ENCODE measurements around the gene ETF1. TPM values are rescaled to one million over a fixed set of nuclear protein-coding genes. Genes with fewer than 3 reads are reported as not detected.

Gene ETF1
- total RNA-seq, 2 donors from 2014 or later = 67.6 to 115 TPM

DNA sequence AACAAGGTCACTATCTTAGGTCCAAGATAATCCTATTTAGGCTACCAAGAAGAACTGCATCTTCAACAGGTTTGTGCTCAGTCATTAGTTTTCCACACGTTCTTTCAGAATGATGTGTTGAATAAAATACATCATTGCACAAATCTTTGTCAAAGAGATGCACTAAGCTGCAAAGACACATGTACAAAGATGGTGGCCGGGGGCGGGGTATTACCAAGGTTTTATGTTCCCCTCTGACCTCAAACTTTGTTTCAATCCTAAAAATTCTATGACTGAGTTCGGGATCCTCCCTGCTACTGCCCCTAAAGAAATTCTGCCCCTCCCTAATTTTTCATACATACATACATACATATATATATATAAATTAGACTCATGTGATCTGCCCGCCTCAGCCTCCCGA is 17.9 kb upstream of the ETF1 start:
- no peak for ATAC-seq (ENCODE audit: insufficient number of reproducible peaks, low FRiP score, low read depth)
- H3K9me3 ChIP-seq = no peaks in the 10 kb centered on the region
- no peaks in the 10 kb centered on the region for H3K27me3 ChIP-seq (replicated peaks; ENCODE audit: insufficient read depth)
- no peaks in the 10 kb centered on the region for H3K4me1 ChIP-seq (ENCODE audit: control insufficient read depth in 1 of 2, low read depth in 2 of 2)
- H3K27ac ChIP-seq = no peak overlapping the region
- H3K4me3 ChIP-seq = no peak overlapping the region
- H3K36me3 ChIP-seq = peaks cover 74% of the 10 kb centered on the region
- no peak for DNase-seq (ENCODE audit: low spot score)
- TF ChIP-seq, protein P1, sequence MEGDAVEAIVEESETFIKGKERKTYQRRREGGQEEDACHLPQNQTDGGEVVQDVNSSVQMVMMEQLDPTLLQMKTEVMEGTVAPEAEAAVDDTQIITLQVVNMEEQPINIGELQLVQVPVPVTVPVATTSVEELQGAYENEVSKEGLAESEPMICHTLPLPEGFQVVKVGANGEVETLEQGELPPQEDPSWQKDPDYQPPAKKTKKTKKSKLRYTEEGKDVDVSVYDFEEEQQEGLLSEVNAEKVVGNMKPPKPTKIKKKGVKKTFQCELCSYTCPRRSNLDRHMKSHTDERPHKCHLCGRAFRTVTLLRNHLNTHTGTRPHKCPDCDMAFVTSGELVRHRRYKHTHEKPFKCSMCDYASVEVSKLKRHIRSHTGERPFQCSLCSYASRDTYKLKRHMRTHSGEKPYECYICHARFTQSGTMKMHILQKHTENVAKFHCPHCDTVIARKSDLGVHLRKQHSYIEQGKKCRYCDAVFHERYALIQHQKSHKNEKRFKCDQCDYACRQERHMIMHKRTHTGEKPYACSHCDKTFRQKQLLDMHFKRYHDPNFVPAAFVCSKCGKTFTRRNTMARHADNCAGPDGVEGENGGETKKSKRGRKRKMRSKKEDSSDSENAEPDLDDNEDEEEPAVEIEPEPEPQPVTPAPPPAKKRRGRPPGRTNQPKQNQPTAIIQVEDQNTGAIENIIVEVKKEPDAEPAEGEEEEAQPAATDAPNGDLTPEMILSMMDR (IDR thresholded peaks at IDR 0.05) = no peak

DNA sequence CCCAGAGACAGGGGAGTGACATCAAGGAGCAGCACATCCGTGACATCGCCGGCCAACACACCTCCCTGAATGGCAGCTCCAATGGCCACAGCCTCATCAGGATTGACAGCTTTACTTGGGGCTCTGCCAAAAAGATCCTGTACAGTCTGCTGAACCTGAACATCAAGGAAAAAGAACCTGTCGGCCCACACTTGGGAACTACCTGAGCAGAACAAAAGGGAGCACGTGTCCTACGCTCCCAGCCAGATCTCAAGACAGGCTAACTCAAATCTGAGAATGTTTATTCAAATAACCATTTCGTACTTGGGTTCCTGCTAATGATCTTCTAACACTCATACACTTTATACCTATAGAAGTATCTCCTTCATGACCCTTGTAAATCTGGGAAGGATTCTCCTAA is 16.9 kb upstream of the ETF1 start:
- Histone ChIP-seq H3K4me3 (no peak overlapping the region), H3K27me3 (replicated peaks; ENCODE audit: insufficient read depth) (no peaks in the 10 kb centered on the region), H3K9me3 (no peaks in the 10 kb centered on the region), H3K27ac (no peak overlapping the region), H3K4me1 (ENCODE audit: control insufficient read depth in 1 of 2, low read depth in 2 of 2) (no peaks in the 10 kb centered on the region), H3K36me3 (peaks cover 71% of the 10 kb centered on the region)
- ATAC-seq (ENCODE audit: insufficient number of reproducible peaks, low FRiP score, low read depth) (no peak), DNase-seq (ENCODE audit: low spot score) (no peak)
- TF ChIP-seq, protein P1 (IDR thresholded peaks at IDR 0.05) = no peak

DNA sequence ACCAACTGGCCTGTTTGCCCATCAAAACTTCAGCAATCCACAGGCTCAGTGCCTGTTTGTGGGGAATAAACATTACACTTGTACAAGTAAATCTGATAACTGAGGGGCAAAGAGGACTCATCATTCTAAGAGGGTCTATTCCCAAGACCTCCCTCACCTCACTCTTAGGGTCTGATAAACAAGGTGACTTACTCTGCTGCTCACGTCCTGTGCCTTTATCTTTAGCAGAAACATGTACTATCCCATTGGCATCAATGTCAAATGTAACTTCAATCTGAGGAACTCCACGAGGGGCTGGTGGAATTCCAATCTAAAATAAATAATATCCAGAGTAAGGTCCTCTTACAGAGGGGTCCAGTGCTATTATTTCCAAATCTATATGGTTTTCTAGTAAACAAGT is 14.6 kb upstream of the ETF1 start:
- Histone ChIP-seq H3K27me3 (replicated peaks; ENCODE audit: insufficient read depth) (no peaks in the 10 kb centered on the region), H3K4me1 (ENCODE audit: control insufficient read depth in 1 of 2, low read depth in 2 of 2) (no peaks in the 10 kb centered on the region), H3K27ac (no peak overlapping the region), H3K36me3 (peaks cover 62% of the 10 kb centered on the region), H3K9me3 (no peaks in the 10 kb centered on the region), H3K4me3 (no peak overlapping the region)
- TF ChIP-seq, protein P1 (IDR thresholded peaks at IDR 0.05) = no peak
- no peak for DNase-seq (ENCODE audit: low spot score)
- no peak for ATAC-seq (ENCODE audit: insufficient number of reproducible peaks, low FRiP score, low read depth)

DNA sequence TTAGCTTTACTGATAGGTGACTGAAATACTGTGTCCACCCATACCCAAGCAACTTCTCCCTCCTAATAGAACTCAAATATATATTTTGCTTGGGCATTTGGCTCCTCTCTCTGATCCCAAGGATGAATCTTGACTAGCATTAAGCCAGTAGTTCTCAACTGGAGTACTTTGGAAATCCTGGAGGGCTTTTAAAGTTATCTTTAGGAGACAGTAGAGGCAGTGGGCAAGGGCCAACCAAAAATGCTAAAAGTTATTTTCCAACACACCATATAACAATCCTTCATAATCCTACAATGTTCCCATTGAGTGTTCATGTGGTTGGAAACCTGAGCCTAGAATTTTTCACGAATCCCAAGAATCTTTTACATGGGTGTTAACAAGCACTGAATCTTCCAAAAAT is 11.1 kb upstream of the ETF1 start:
- Histone ChIP-seq H3K4me1 (ENCODE audit: control insufficient read depth in 1 of 2, low read depth in 2 of 2) (no peaks in the 10 kb centered on the region), H3K9me3 (no peaks in the 10 kb centered on the region), H3K27ac (no peak overlapping the region), H3K4me3 (no peak overlapping the region), H3K27me3 (replicated peaks; ENCODE audit: insufficient read depth) (no peaks in the 10 kb centered on the region), H3K36me3 (peaks cover 38% of the 10 kb centered on the region)
- TF ChIP-seq, protein P1 (IDR thresholded peaks at IDR 0.05) = no peak
- ATAC-seq (ENCODE audit: insufficient number of reproducible peaks, low FRiP score, low read depth) (no peak), DNase-seq (ENCODE audit: low spot score) (no peak)

DNA sequence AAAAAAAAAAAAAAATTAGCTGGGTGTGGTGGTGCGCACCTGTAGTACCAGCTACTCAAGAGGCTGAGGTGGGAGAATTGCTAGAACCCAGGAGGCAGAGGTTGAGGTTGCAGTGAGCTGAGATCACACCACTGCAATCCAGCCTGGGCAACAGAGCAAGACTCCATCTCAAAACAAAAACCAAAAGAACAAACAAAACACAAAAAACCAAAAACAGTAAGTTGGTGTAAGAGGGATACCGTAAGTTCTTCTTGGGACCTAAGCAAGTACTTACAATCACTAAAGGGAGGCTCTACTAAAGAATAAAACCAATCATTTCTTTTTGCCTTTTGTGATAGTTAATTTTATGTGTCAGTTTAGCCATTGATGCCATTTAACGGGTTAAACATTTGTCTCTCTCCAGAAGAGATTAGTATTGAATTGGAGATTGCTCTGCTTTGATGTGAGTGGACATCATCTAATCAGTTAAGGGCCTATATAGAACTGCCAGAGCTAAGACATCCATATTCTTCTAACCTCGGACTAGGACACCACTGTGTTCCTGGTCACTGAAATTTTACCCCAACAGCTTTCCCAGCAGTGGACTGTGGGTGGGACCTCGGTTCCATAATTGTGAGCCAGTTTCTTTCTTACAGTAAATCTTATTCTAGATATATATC is 10.5 kb upstream of the ETF1 start:
- DNase-seq (ENCODE audit: low spot score) = no peak
- Histone ChIP-seq H3K27me3 (replicated peaks; ENCODE audit: insufficient read depth) (no peaks in the 10 kb centered on the region), H3K36me3 (peaks cover 32% of the 10 kb centered on the region), H3K4me3 (no peak overlapping the region), H3K27ac (no peak overlapping the region), H3K4me1 (ENCODE audit: control insufficient read depth in 1 of 2, low read depth in 2 of 2) (no peaks in the 10 kb centered on the region), H3K9me3 (no peaks in the 10 kb centered on the region)
- TF ChIP-seq, protein P1 (IDR thresholded peaks at IDR 0.05) = no peak
- ATAC-seq (ENCODE audit: insufficient number of reproducible peaks, low FRiP score, low read depth) = no peak

Data from thoracic aorta (tissue), 2 donors.